PC-3 (cell line): Measurements from ENCODE around the gene OCA2.

Experiments
- CTCF ChIP-seq: fragments of 300-600 bp; sonication (generic); conservative IDR thresholded peaks from 2 replicates; pipeline ENCODE4 v1.5.1; 2017; ENCODE audit warnings: antibody characterized with exemption, low read depth, mild to moderate bottlenecking, low read length
- EZH2 ChIP-seq: fragments of 300-600 bp; sonication (generic); IDR thresholded peaks from one replicate; pipeline ENCODE4 v1.6.1; 2017; ENCODE audit warnings: antibody characterized with exemption, mild to moderate bottlenecking, low read length; ENCODE audit not compliant: unreplicated experiment
- EZH2phosphoT487 ChIP-seq: fragments of 300-600 bp; sonication (generic); IDR thresholded peaks from 2 replicates; pipeline ENCODE4 v1.6.1; 2018; ENCODE audit warnings: mild to moderate bottlenecking, antibody characterized with exemption, low read length, borderline replicate concordance

- no peak for TF ChIP-seq CTCF
- TF ChIP-seq EZH2 = no peak
- TF ChIP-seq EZH2phosphoT487 = no peak
Observed at GRCh38 chr15:28122038-28122949, 23.2 kb upstream of the OCA2 start.
